ENCODE data around the gene CAMTA1. TPM values are rescaled to one million over a fixed set of nuclear protein-coding genes. Genes with fewer than 3 reads are reported as not detected.

The CAMTA1 gene
- total RNA-seq, 1 donor from 2014 or later, result 62.9 TPM

DNA sequence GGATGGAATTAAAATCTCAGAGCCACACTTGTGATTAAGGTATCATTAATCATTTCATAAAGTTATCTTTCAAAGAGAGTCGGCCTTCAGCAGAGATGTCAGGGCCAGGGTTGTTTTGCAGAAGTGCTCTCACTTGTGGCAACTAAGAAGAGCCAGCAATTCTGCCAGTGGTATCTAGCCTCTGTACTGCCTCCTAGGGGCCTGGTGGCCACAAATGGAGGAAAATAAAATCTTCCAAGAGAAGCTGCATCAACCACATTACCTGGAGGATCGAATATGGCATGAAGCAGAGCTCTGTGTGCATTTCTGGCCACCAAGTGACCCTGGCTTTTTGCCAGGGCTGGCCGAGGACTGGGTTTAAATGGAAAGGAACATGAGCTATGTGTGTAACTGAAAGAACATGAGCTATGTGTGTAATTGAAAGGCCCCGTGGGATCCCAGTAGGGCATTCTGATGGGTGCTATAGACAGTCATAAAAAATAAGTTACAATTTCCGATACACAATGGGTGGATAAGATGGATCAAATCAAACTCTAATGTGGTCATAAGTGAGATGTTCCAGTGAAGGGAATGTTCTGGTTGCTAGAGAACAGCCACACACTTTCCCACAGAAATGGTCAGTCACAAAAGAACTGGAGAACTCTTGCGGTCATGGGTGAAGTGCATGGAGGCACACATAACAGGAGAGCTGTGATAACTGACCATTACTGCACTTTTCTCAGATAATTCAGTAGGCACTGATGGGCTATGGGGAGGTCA is 335.8 kb downstream of the CAMTA1 start:
- intact Hi-C loops (cut with DNase I), result no loop called here
- H3K27me3 ChIP-seq, result no peaks in the 10 kb centered on the region
- H3K9me3 ChIP-seq, result no peaks in the 10 kb centered on the region
- H3K4me3 ChIP-seq, result no peak overlapping the region
- no peak for DNase-seq (ENCODE audit: extremely low spot score in 2 of 2)
- no peaks in the 10 kb centered on the region for H3K36me3 ChIP-seq
- no peak overlapping the region for H3K27ac ChIP-seq
- TF ChIP-seq POLR2A (IDR thresholded peaks at IDR 0.05) (no peak), POLR2AphosphoS5 (IDR thresholded peaks at IDR 0.05; ENCODE audit: insufficient read depth in 1 of 2, low read depth in 1 of 2) (no peak)
- TF ChIP-seq, protein P1, sequence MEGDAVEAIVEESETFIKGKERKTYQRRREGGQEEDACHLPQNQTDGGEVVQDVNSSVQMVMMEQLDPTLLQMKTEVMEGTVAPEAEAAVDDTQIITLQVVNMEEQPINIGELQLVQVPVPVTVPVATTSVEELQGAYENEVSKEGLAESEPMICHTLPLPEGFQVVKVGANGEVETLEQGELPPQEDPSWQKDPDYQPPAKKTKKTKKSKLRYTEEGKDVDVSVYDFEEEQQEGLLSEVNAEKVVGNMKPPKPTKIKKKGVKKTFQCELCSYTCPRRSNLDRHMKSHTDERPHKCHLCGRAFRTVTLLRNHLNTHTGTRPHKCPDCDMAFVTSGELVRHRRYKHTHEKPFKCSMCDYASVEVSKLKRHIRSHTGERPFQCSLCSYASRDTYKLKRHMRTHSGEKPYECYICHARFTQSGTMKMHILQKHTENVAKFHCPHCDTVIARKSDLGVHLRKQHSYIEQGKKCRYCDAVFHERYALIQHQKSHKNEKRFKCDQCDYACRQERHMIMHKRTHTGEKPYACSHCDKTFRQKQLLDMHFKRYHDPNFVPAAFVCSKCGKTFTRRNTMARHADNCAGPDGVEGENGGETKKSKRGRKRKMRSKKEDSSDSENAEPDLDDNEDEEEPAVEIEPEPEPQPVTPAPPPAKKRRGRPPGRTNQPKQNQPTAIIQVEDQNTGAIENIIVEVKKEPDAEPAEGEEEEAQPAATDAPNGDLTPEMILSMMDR (IDR thresholded peaks at IDR 0.05), result no peak
- H3K4me1 ChIP-seq, result no peaks in the 10 kb centered on the region

- no peaks in the 10 kb centered on the region for H3K9me3 ChIP-seq
- intact Hi-C loops (cut with DNase I), result no loop called here
- no peaks in the 10 kb centered on the region for H3K27me3 ChIP-seq
- no peak overlapping the region for H3K4me3 ChIP-seq
- H3K36me3 ChIP-seq, result no peaks in the 10 kb centered on the region
- H3K27ac ChIP-seq, result no peak overlapping the region
- no peak for DNase-seq (ENCODE audit: extremely low spot score in 2 of 2)
- no peaks in the 10 kb centered on the region for H3K4me1 ChIP-seq
- TF ChIP-seq, protein P1 (IDR thresholded peaks at IDR 0.05), result no peak
- TF ChIP-seq POLR2AphosphoS5 (IDR thresholded peaks at IDR 0.05; ENCODE audit: insufficient read depth in 1 of 2, low read depth in 1 of 2), result no peak
- TF ChIP-seq POLR2A (IDR thresholded peaks at IDR 0.05), result no peak
These were observed 336.4 kb downstream of the CAMTA1 start for GRCh38 chr1:7121622-7121988.

DNA sequence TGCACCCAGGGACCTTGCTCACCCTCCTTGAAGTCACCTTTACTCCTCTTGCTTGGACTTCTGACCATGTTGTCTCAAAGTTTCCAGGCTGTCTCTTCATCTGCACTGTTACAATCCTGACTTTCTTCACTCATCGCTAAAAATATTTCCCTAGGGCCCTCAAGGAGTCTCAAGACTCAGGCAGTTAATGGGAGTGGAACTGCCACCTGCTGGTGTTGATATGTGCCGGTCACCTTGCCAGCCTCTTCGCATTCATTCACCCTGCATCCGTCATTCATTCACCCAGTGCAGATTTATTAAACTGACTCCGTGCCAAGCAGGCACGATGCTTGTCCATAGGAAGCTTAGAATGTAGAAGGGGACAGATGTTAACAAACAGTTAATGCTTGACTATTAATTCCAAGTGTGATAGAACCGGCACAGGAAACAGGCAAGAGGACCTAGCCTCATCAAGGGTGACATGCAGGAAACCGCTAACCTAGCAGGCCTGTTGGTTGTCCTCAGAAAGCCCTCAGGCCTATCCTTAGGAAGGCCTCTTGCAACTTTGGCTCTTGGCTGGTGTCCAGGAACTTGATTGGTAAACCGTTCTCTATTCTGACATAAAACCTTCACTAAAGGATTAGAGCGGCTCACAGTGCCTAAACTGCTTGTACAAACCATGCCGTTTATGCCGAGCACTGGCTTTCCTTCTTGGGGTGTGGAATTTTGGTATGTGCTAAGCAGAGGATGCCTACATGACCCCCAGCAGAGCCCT is 342.2 kb downstream of the CAMTA1 start:
- Histone ChIP-seq H3K4me1 (no peaks in the 10 kb centered on the region), H3K27ac (no peak overlapping the region), H3K9me3 (no peaks in the 10 kb centered on the region), H3K27me3 (no peaks in the 10 kb centered on the region), H3K36me3 (no peaks in the 10 kb centered on the region), H3K4me3 (no peak overlapping the region)
- intact Hi-C loops (cut with DNase I), result no loop called here
- DNase-seq (ENCODE audit: extremely low spot score in 2 of 2), result no peak
- TF ChIP-seq POLR2A (IDR thresholded peaks at IDR 0.05) (no peak), POLR2AphosphoS5 (IDR thresholded peaks at IDR 0.05; ENCODE audit: insufficient read depth in 1 of 2, low read depth in 1 of 2) (no peak)
- TF ChIP-seq, protein P1 (IDR thresholded peaks at IDR 0.05), result no peak

DNA sequence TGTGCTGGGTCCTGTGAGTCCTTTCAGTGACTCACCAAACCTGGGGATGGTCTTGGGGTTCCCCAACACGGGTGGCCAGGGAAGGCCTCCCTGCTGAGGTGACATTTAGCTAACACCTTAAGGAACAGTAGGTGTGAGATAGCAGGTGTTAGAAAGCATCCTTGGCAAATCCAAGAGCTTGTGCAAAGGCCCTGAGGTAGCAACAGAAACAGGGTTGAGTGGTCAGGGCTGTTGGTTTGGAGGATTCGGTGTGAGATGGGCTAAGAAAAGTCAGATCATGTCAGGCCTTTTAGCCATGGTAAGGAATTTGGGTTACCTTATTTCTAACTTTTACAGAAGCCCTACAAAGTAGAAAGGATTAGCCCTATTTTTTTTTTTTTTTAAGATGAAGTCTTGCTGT is 343.0 kb downstream of the CAMTA1 start:
- intact Hi-C loops (cut with DNase I), result no loop called here
- Histone ChIP-seq H3K4me3 (no peak overlapping the region), H3K27me3 (no peaks in the 10 kb centered on the region), H3K4me1 (no peaks in the 10 kb centered on the region), H3K36me3 (no peaks in the 10 kb centered on the region), H3K9me3 (no peaks in the 10 kb centered on the region), H3K27ac (no peak overlapping the region)
- DNase-seq (ENCODE audit: extremely low spot score in 2 of 2), result no peak
- TF ChIP-seq POLR2AphosphoS5 (IDR thresholded peaks at IDR 0.05; ENCODE audit: insufficient read depth in 1 of 2, low read depth in 1 of 2) (no peak), POLR2A (IDR thresholded peaks at IDR 0.05) (no peak)

- H3K27ac ChIP-seq, result no peak overlapping the region
- TF ChIP-seq, protein P1 (IDR thresholded peaks at IDR 0.05), result no peak
- no peak for TF ChIP-seq POLR2A (IDR thresholded peaks at IDR 0.05)
- no peak for TF ChIP-seq POLR2AphosphoS5 (IDR thresholded peaks at IDR 0.05; ENCODE audit: insufficient read depth in 1 of 2, low read depth in 1 of 2)
- H3K4me3 ChIP-seq, result no peak overlapping the region
- no peaks in the 10 kb centered on the region for H3K4me1 ChIP-seq
- H3K36me3 ChIP-seq, result no peaks in the 10 kb centered on the region
- H3K9me3 ChIP-seq, result no peaks in the 10 kb centered on the region
- no peak for DNase-seq (ENCODE audit: extremely low spot score in 2 of 2)
- no peaks in the 10 kb centered on the region for H3K27me3 ChIP-seq
- intact Hi-C loops (cut with DNase I), result no loop called here
These were observed 344.9 kb downstream of the CAMTA1 start for GRCh38 chr1:7130127-7130526.
